GM21825 (cell line): ENCODE data around the gene CD79A.

Experiments
- ATAC-seq: cut with Tn5 transposase; IDR thresholded peaks from one replicate; pipeline ENCODE4 v1.9.1; 2021; ENCODE audit warnings: mild to moderate bottlenecking, moderate library complexity; ENCODE audit not compliant: unreplicated experiment

Gene CD79A

GRCh38 chr19:41876847-41877832 is at the start of gene CD79A:
Gene CD79A (plus strand): TSS chr19:41877279. CDS start chr19:41877305, 26 bp downstream.
- ATAC-seq, result peak; percentile 58

GRCh38 chr19:41837981-41838708 is 38.9 kb upstream of the CD79A start:
- ATAC-seq, result no peak

GRCh38 chr19:41839211-41839610 is 37.9 kb upstream of the CD79A start:
- no peak for ATAC-seq

- ATAC-seq, result no peak
Observed at GRCh38 chr19:41843371-41843770, 33.7 kb upstream of the CD79A start.

GRCh38 chr19:41844601-41845000 is 32.5 kb upstream of the CD79A start, which contains the start of gene LYPD4:
Gene LYPD4 (minus strand): TSS chr19:41844683. CDS start chr19:41839285, 5,398 bp downstream.
- no peak for ATAC-seq

GRCh38 chr19:41845001-41845050 is 32.3 kb upstream of the CD79A start, which contains the start of gene DMRTC2:
Gene DMRTC2 (plus strand): TSS chr19:41845042. CDS start chr19:41847429, 2,387 bp downstream.
- ATAC-seq, result no peak

GRCh38 chr19:41845051-41845590 is 32.0 kb upstream of the CD79A start:
- ATAC-seq, result no peak

- ATAC-seq, result no peak
Observed at GRCh38 chr19:41847351-41848105, 29.6 kb upstream of the CD79A start.

GRCh38 chr19:41848666-41849065 is 28.4 kb upstream of the CD79A start:
- ATAC-seq, result no peak

- ATAC-seq, result no peak
Observed at GRCh38 chr19:41849067-41849466, 28.0 kb upstream of the CD79A start.

- no peak for ATAC-seq
Observed at GRCh38 chr19:41850381-41850780, 26.7 kb upstream of the CD79A start.

GRCh38 chr19:41851456-41851855 is 25.6 kb upstream of the CD79A start:
- no peak for ATAC-seq

GRCh38 chr19:41853344-41853743 is 23.7 kb upstream of the CD79A start:
- no peak for ATAC-seq

GRCh38 chr19:41853768-41854167 is 23.3 kb upstream of the CD79A start:
- no peak for ATAC-seq

- ATAC-seq, result no peak
Observed at GRCh38 chr19:41859213-41859617, 17.9 kb upstream of the CD79A start.

GRCh38 chr19:41859618-41860418 is 17.3 kb upstream of the CD79A start, which contains the start of gene RPS19:
Gene RPS19 (plus strand): TSS chr19:41860255. CDS start chr19:41860775, 520 bp downstream.
- ATAC-seq, result peak; percentile 75

GRCh38 chr19:41860419-41861115 is 16.5 kb upstream of the CD79A start:
- ATAC-seq, result no peak

- ATAC-seq, result no peak
Observed at GRCh38 chr19:41861116-41861768, 15.8 kb upstream of the CD79A start.

GRCh38 chr19:41861846-41862245 is 15.2 kb upstream of the CD79A start:
- no peak for ATAC-seq
